IPS-11a (cell line): ENCODE data around the gene HILPDA.
"Not testable (repeated sequence)": the region's sequence is repeated elsewhere in the genome, so short reads cannot be mapped to it uniquely, and the experiment has no call there.

Experiments used
- H3K4me3 ChIP-seq: one replicate; pipeline ENCODE4 v1.5.1; 2013; ENCODE audit warnings: low read depth, low read length, control low read depth

HILPDA gene

DNA sequence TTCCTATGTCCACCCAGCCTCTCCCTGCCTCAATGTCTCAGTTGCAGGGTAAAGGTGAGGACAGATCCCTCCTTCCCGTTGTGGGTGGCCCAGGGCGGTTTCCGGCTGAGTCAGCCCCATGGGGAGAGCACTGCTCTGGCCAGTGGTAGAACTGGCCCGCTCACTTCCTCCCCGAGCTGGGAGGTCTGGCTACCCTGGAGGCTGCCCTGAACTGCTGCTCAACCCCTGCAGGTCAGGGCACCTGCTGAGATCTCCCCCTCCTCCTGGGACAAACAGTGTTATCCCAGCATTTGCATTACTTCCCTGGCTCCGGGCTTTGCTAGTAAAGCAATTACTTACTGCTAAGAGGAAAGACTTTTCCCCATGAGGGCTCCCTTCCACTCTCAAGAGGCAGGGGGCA is 24.5 kb upstream of the HILPDA start:
- H3K4me3 ChIP-seq, result no peak overlapping the region

DNA sequence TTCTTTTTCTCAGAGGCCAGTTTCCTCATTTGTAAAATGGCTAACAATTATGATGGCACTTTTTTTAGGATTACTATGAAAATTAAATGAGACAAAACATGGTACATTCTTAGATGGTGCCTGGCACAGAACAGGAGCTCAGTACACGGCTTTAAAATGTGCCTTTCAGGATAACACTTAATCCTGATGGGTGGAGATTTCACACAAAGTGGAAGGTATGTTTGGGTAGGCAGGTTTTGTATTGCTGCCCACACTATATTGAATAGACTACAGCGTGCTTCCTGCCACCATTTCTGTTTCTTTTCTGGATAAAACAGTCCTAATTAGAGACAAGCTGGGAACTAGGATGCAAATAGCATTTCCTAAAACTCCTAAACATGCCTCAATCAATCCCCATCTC is 23.9 kb upstream of the HILPDA start:
- H3K4me3 ChIP-seq, result no peak overlapping the region

DNA sequence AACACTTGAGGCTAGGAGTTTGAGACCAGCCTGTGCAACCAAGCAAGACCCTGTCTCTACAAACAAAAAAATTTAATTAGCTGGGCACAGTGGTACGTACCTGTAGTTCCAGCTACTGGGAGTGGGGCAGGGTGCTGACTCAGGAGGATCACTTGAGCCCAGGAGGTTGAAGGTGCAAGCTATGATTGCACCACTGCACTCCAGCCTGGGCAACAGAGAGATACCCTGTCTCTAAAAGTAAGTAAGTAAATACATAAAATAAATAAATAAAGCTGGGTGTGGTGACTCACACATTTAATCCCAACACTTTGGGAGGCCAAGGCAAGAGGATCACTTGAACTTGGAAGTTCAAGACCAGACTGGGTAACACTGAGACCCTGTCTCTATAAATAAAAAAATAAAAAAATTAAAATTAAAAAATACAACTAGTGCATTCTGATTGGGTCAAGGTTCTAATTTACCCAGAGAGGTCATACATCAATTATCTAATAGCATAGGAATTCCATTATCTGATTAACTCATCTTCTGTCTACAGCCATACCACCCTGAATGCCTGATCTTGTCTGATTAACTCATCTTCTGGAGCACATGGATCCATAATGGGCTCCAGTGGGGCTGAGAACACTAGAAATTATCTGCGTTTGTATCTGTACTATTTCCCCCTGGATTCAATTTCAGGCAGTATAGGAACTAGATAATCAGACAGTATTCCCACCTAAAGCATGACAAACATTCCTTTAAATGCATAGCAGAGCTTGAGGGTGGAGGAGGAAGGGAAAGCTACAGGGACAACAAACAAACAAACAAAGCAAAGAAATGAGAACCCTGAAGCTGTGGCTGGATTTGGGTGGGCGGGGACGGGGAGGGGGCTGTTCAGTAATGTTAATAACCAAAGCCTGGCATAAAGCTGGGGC is 21.0 kb upstream of the HILPDA start:
- H3K4me3 ChIP-seq, result no peak overlapping the region

DNA sequence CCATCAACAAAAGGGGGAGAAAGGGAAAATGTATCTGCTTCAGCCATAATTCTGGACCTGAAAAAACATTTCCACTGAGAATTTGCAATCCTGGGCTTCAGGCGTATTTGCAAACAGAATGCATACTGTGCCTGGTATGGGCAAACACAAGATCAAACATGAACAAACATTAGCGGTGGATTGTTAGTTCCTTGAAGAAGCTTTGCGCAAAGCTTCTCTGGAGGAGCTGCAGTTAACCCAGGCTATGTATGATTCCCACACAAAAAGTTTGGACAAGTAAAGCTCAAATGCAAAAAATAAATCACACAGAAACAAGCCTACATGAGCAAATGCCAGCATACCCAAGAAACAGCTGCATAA is 20.4 kb upstream of the HILPDA start:
- no peak overlapping the region for H3K4me3 ChIP-seq

DNA sequence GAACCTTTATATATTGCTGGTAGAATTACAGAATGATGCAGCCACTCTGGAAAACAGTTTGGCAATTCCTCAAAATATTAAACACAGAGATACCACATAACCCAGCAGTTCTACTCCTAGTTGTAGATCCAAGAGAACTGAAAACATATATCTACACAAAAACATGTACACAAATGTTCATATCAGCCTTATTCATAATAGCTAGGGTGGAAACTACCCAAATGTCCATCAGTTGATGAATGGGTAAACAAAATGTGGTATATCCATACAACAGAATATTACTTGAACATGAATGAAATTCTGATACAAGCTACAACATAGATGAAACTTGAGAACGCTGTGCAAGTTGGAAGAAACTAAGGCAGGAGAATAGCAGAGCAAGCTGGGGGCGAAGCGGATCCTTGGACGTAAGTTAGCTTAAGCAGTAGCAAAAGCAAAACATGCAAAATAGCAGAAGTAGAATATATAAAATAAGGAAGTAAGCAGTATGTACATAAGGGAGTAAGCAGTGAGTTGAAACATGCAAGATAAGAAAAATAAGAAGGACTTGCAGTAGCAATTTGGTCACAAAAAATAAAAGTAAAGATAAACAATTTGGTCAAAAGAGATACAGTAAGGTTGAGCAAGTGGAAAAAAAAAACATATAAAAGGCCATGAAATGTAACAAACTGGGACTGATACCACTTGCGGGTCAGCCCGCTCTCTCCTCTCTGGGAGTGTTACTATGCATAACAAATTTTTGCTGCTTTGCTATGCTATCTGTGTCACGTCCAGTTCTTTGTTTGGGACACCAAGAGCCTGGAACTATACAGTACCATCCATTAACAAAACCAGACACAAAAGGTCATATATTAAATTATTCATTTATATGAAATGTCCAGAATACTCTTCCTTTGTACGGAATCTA is 18.0 kb upstream of the HILPDA start:
- H3K4me3 ChIP-seq, result no peak overlapping the region

DNA sequence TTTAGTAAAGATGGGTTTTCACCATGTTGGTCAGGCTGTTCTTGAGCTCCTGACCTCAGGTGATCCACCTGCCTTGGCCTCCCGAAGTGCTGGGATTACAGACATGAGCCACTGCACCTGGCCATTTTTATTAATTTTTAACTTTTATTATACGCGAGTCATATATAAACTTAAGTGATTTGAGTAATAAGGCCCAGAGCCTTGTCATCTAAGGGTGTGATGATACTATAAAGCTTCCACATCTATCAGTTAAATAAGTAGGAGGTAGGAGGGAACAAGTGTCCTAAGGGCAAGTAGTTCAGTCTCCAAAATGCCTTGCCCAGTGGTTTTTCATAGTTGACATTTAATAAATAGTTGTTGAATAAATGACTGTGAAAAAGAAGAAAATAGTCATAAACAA is 13.3 kb upstream of the HILPDA start:
- no peak overlapping the region for H3K4me3 ChIP-seq

DNA sequence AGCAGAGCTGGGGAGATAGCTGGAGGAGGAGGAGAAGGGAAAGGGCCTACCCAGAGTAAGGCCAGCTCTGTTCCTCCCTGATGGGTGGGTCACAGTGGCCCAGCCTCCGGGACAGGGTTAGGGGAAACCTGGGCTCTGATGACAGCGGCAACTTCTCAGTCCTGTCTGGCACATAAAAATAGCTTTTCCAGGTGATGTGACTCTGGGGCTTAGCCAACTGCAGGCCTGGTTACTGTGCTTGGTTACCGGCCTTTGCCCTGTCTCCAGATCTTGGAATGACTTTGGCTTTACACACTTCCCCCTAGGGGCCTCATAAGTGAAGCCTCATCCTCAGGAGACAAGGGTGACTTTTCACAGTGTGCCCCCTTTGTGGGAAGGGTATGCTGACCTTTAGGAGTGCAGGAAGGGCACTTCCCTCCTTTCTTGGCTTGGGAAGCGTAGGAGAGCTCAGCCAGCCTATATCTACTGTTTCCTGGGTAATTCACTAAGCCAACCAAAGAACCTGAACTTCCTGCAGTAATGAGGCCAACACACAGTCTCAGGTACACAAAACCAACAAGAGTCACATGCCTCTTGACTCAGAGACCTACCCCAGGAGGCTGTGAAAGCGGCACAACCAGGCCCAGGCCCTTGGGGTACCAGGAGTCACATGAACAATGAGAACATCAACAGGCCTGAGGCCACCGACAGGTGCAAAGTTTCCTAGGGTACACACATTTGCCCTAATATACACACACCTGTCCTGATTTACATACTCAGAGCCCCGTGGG is 11.7 kb upstream of the HILPDA start:
- H3K4me3 ChIP-seq, result no peak overlapping the region

DNA sequence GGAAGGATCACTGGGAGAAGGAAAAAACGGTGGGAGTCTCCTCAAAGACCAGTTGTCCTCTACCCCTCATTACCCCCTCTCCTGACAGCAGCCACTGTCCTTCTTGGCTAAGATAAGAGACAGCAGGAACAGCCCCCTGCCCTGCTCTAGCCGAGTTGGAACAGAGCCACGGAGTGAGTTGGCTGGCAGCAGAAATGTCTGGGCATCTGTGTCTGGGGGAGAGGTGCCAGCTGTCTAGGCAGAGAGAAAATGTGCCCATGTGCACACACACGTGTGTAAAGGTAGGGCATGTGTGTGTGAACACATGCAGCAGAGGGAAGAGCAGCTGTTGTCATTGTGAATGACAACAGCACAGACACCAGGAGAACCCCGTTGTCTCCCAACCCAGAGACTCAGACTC is 9.4 kb upstream of the HILPDA start:
- H3K4me3 ChIP-seq, result no peak overlapping the region

DNA sequence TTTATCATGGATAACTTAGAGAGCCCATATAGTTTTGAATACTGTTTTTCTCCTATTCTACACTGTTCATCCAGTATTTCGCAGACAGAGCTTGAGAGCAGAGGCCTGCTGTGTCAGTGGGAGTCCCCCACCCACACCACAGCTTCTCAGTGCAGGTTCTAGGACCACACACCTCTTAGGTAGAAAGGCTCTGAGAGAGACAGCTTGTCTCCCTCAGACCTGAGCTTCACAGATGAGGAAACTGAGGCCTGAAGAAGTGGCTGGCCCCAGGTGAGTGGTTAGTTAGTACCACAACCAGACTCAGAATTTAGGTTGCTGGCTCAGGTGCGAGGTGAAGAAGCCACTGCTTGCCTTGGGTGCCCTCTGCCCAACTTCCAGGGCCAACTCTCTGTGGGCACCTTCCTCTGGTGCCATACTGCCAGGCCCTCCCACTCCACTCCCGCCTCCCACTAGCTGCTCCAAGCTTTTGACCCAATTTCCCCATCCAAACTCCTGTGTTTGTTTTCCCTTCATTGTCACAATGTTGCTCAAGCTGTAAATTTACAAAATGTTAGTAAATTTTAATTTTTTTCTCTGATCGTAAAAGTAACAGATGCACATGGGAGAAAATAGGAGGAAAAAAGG is 7.6 kb upstream of the HILPDA start:
- H3K4me3 ChIP-seq, result no peak overlapping the region

DNA sequence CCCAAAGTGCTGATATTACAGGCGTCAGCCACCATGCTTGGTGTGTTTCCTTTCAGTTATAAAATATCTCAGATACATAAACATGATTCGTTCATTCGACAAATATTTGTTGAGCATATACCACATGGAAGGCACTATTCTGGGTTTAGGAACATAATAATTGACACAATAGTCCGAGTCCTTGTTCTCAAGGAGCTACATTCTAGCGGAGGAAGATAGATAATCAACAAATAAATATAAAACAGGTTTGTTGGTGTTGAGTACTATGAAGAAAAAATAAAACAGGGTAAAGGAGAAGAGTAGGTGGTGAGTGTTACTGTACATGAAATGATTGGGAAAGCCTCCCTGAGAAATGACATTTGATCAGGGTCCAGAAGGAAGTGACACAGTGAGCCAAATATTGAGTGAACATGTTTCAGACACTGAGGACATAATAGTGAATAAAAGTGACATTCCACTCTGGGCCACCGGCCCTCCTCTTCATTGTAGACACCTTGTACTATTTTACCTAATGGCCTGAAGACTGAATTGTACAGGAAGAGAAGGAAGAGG is 6.9 kb upstream of the HILPDA start:
- H3K4me3 ChIP-seq, result no peak overlapping the region

DNA sequence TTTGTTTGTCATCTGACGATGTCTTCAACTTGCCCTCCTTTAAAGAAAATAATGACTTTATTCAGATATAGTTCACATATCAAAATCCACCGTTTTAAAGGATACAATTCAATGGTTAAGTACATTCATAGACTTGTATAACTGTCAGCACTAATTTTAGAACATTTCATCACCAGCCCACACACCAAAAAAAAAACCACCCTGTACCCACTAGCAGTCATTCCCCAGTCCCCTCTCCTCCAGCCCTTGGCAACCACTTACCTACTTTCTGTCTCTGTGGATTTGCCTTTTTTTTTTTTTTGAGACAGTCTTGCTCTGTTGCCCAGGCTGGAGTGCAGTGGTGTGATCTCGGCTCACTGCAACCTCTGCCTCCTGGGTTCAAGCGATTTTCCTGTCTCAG is 5.3 kb upstream of the HILPDA start:
- H3K4me3 ChIP-seq, result no peak overlapping the region

DNA sequence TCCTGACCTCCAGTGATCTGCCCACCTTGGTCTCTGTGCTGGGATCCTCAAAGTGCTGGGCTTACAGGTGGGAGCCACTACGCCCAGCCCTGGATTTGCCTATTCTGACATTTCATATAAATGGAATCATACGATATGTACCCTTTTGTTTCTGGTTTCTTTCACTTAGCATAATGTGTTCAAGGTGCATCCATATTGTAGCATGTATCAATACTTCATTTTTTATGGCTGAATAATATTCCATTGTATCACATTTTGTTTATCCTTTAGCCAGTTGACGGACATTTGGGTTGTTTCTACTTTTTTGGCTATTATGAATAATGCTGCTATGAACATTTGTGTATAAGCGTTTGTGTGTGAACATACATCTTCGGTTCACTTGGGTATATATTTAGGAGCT is 4.8 kb upstream of the HILPDA start:
- no peak overlapping the region for H3K4me3 ChIP-seq

DNA sequence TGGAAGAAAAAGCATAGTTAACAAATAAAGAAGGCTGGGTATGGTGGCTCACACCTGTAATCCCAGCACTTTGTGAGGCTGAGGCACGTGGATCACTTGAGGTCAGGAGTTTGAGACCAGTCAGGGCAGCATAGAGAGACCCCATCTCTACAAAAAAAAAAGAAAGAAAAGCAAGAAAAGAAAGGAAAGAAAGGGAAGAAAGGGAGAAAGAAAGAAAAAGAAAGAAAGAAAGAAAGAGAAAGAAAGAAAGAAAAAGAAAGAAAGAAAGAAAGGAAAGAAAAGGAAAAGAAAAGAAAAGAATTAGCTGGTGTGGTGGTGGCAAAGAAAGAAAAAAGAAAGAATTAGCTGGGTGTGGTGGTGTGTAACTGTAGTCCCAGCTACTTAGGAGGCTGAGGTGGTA is 3.1 kb upstream of the HILPDA start:
- H3K4me3 ChIP-seq, result no peak overlapping the region

DNA sequence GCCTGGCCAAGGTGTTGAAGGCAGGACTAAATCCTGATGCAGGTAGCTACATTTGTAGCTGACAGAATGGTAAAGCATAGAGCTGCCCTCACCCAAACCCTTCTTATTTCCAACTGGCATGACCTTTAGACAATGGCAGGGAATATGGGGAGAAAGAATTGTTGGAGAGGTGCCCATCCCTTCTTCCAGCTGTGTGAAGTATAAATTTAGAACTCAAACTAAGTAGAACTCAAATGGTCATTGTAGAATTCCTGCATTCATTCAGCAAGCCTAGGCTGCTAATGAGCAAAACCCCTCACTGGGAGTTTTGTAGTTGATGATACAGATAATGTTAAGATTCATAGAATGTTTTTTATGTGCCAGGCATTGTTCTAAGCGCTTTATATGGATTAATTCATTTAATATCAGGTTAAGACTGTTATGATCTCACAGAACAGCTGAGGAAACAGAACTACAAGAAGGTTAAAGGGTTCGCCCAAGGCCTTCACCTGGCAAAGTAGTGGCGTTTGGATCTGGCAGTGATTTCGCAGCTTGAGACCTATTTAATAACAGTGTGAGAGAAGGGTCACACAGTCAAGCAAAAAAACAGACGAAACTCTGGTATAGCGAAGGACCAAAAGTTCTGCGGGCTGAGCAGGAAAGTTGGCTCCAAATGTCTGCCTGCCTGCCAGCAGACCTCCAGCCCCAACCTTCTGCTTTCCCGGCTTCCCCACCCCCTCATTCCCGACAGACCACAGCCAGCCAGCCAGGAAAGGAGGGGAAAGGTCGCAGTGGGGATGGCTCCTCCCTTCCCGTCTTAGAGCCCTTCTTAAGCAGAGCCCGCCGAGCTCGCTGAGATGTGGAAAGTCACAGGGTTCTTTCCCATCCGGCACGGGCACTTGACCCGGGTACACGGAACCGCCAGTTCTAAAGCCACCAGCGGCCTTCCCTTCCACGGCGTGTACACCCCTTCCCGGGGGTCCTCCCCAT is 1.6 kb upstream of the HILPDA start:
- peak overlapping the region; percentile 10 for H3K4me3 ChIP-seq

DNA sequence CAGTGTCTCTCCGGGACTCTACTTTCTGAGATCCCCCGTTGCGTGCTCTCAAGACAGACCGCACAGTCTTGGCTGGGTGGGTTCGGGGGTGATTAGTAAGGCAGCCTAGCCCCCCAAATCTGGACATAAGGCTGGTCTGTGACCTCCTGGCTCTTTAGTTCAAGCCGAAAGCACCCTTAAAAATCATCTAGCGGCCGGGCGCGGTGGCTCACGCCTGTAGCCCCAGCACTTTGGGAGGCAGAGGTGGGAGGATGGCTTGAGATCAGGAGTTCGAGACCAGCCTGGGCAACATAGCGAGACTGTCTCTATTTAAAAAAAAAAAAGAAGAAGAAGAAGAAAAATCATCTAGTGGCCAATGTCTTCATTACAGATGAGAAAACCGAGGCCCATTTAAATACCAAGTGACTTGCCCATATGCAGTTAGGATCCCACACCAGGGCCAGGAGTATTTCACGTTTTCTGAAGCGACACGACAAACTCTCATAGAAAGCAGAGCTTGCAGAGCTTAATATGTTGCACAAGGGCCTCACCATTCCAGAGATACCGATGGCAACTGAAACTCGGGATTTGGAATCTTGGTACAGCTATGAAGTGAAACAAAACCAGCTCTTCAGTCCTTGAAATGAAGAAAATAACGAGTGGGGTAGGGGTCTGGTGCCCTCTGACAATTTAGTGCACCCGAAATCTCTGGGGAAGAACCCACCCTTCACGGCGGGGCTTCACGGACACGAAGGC is 703 bp upstream of the HILPDA start:
- H3K4me3 ChIP-seq, result peak overlapping the region; percentile 94

DNA sequence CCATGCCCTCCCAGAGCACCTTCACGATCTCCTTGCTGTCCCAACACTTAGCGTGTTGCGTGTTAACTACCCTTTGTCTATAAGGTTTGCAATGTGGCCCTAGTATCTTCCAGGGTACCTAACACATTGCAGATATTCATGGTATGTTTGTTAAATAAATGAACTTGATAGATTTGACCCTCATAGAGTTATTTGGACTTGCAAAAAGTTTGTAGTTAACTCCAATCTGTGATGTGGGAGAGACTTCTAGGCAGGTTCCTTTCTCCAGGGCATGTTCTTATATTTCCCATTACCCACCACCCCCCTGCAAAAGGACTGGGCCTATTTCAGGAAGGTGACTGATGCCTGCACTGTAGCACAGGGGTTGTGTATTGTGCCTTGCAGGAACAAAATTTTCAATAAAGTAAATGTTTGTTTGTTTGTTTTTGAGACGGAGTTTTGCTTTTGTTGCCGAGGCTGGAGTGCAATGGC is 612 bp downstream of the HILPDA start:
- peak overlapping the region; percentile 94 for H3K4me3 ChIP-seq

DNA sequence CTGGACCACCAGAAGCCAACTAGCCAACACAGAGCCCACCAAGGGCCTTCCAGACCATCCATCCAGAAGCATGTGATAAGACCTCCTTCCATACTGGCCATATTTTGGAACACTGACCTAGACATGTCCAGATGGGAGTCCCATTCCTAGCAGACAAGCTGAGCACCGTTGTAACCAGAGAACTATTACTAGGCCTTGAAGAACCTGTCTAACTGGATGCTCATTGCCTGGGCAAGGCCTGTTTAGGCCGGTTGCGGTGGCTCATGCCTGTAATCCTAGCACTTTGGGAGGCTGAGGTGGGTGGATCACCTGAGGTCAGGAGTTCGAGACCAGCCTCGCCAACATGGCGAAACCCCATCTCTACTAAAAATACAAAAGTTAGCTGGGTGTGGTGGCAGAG is 1.7 kb downstream of the HILPDA start:
- H3K4me3 ChIP-seq, result not testable (repeated sequence)

DNA sequence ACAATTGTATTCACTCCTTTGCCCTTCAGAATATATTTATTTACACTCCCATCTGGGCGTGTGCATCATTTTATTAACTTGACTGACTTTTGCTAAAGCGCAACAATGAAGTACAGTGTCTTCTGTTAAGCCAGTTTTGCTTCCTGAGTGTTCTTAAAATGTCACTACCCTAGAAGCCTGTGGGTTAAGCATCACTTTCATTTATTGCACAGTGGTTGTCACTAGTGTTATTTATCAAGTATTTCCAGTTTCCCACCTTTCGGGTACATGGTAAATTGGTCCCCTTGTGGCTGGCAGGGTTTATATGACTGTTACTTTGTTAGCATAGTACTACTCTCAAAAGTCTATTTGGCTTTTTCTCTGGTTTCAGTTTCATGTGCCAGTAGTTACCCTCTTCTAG is 3.3 kb downstream of the HILPDA start:
- H3K4me3 ChIP-seq, result no peak overlapping the region
